Ovary (tissue), 3 donors: Measurements from ENCODE around the gene SORCS2.

Source experiments
- CTCF ChIP-seq, 3 donors: fragments of 450-650 bp in 2 of 3; fragments of 200-600 bp in 1 of 3; IDR thresholded peaks; one replicate each; pipeline versions ENCODE4 v1.5.1 to v1.8.0; 2016 to 2022; ENCODE audit warnings: antibody characterized with exemption in 3 of 3, mild to moderate bottlenecking in 1 of 3
- POLR2A ChIP-seq: fragments of 450-650 bp; IDR thresholded peaks from one replicate; pipeline ENCODE4 v1.6.1; 2017; ENCODE audit warnings: antibody characterized with exemption, mild to moderate bottlenecking, moderate library complexity
- donor health status: DM: no; HTN: no; CAD: no.

- no peak for TF ChIP-seq CTCF (IDR thresholded peaks at IDR 0.05)
- no peak for TF ChIP-seq POLR2A
These were observed 48.0 kb downstream of the SORCS2 start for GRCh38 chr4:7240306-7240705.
